Gastroesophageal sphincter (tissue), 3 donors: ENCODE data around the gene TOMM6.

Experiments
- CTCF ChIP-seq, 4 experiments: fragments of 200-600 bp in 2 of 4; fragments of 450-650 bp in 2 of 4; sonication (generic) in 1 of 4; IDR thresholded peaks; one replicate each; pipeline ENCODE4 v1.5.1; 2017 to 2019; ENCODE audit warnings: antibody characterized with exemption in 4 of 4, mild to moderate bottlenecking in 2 of 4, moderate library complexity in 2 of 4
- EP300 ChIP-seq: sonication (generic); formaldehyde crosslinking; IDR thresholded peaks from one replicate; pipeline ENCODE4 v1.6.1; 2017; ENCODE audit warnings: antibody characterized with exemption, mild to moderate bottlenecking
- POLR2AphosphoS5 ChIP-seq: sonication (generic); formaldehyde crosslinking; IDR thresholded peaks from one replicate; pipeline ENCODE4 v1.6.1; 2017; ENCODE audit warnings: antibody characterized with exemption

- TF ChIP-seq CTCF (IDR thresholded peaks at IDR 0.05): no peak
- TF ChIP-seq EP300: no peak
- no peak for TF ChIP-seq POLR2AphosphoS5
Measured at GRCh38 chr6:41747256-41748101, 40.0 kb upstream of the TOMM6 start, which contains the start of gene PGC.
